Measurements from ENCODE around the gene GASK1B.

The GASK1B gene

DNA sequence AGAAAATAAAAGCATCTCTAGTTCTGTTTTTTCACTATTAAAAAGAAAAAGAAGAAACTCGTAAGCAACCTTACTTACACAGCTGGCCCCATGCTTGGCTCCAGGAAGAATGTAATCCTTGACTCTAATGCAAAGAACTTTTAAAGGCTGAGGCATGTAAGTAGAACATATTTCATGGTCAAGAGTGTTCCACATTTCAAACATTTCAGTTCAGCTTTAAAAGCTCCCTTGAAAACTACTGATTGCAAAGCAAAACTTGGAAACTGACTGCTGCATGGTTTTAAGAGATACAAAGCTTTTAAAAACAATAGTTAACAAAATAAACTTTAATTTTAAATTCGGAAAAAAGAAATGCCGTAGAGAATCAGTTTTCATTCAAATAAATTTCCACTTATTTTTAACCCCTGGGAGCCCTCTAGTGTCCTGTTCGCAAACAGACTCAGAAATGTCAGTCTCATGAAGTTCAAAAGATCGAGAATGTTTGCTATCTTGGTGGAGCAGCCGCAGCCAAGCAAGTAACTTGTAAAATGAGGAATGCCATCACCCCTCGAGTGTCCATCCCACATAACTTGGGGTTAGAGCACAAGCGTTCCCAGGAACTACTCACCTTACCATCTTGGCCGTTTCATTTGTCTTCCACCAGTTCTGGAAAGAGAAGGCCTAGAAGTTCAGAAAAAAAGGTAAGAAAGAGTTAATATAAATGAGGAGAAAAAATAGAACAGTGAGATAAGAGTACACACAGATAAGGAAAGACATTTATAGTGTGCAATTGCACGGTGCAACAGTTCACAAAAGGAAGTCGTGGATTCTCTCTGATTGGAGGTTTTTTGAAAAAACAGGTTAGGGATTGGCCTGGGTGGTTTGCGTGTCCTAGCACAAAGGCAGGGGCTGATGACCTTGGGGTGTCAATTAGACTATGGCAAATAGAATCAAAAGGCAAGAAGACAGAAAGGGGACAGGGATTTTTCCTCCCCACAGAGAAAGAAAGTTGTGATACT lies at the start of gene GASK1B:
Gene GASK1B (minus strand): TSS at position 765 of the 998 bp plus-strand sequence. CDS start 1,650 bp downstream, outside the sequence.
- in situ Hi-C loops (cut with HindIII; ENCODE audit: low sequenced_read_pairs) = no loop called here

DNA sequence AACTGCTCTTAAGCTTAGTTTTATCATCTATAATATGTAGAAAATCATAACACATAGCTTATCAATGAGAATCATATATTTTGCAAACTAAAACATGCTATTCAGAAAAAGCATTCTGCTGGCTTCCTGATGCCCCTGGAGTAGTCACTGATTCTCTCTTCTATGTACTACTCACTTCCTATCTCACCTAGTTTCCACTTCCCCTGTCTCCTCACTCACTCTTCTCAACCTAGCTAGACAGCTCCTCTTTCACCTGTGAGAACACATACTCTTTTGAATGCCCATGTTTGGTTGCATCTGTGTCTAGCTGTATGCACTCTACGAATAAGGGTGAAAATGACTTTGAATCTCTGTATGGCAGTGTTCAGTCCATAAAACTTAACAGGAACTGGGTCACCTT lies 46.8 kb upstream of the GASK1B start:
- in situ Hi-C loops (cut with HindIII; ENCODE audit: low sequenced_read_pairs) = no loop called here

DNA sequence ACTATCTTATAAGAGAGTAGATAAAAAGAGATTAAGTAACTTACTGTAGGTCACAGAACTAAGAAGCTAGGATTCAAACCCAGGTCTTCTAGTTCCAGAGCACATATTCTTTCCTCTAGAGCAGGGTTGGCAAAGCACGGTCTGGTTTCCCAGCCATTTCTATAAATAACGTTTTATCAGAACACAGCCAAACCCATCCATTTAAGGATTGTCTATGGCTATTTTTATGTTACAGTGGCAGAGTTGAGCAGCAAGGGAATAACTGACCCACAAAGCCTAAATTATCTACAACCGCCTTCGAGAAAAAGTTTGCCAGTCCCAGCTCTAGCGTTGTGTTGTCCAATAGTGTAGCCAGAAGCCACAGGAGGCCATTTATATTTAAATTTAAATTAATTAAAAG lies 44.9 kb upstream of the GASK1B start:
- in situ Hi-C loops (cut with HindIII; ENCODE audit: low sequenced_read_pairs) = no loop called here

DNA sequence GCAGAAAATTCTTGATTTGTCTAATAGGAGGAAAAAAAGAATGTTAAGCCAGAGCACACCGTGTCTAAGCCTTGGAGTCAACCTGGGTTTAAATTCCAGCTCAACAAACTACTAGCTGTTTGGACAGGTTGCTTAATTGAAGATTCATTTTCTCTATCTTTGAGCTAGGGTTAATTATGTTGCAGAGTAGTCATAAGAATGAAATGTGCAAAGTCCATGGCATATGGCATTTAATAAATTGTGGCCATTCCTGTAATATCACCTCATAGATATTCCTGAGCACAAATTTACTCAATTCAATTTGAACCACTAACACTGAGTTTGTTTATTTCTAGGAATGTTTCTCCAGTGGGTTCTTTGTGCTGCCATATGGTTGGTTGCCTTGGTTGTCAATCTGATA lies 42.0 kb upstream of the GASK1B start:
- in situ Hi-C loops (cut with HindIII; ENCODE audit: low sequenced_read_pairs) = no loop called here

DNA sequence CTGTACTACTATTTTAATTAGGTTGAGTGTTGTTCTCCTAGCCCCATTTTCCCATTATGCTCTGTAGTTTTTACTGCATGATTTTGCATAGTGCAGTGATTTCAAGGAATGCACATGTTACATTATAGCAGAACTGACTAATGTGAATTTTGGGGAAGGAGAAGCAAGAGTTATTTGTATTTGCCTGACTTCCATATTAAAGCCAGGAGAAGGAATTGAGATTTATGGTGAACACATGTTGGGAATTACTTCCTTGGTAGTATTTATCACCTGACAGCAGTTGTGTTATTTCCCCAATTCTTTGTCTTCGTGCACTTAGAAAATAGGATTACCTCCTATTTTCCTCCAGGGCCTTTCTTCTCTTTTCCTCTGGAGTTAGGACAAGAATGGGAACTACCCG lies 40.6 kb upstream of the GASK1B start:
- in situ Hi-C loops (cut with HindIII; ENCODE audit: low sequenced_read_pairs) = no loop called here

DNA sequence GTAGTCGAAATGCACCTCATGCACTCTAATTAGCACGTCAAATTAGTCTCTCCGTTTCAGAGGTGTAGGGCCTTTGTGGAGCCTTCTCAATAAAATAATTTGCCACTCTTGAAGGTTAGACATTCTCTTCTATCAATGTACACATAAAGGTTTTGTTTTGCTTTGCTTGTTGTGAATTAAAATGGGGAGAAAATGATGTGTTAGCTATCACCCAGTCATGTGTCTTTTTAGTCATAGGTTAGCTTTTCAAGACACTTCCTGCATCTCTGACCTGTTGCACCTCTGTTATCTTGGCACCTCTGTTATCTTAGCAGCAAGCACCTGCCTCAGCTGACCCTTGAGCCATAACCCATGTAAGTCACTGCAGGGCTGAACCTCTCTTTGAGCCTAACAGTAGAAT lies 38.4 kb upstream of the GASK1B start:
- in situ Hi-C loops (cut with HindIII; ENCODE audit: low sequenced_read_pairs) = no loop called here

DNA sequence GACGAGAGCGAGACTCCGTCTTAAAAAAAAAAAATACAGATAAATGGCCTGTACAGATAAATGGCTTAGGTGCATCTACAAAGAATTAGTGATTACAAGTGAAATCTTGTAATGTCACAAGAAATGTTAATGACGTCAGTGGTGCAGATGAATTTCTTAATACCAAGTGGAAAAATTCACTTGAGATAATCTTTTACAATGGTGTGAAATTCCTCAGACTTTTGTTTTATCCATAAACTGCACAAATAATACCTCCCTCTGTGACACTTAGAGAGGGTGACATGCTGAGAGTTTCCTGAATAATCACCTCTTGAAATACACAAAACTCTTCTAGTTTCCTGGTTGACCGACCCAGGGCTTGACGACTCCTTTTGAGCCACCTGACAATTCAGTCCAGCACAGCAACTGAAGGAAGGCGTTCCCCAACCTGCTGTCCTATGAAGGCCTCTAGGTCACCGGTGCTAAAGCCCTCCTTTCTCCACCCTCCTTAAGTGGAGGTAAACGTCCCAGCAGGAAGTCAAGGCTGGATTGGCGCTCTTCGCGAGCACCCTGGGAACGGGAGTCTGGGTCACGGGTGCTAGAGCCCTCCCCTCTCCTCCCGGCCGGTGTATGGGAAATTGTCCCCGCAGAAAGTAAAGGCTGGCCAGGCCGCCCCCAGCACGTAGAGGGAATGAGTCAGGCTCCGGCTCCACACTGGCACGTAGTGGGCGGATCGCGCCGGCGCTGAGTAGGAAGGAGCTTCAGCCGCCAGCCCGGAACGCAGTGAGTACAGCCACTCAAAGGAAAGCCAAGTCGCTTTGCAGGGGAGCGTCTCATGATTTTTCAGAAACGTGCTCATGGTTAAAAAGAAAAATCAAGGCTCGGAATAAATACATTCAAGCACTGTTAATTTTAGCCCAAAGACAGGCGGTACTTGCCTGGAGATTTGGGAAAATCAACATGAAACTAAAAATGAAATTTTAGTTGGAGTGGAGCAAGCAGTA lies 37.3 kb upstream of the GASK1B start, which contains the start of gene TMEM144:
Gene TMEM144 (plus strand): TSS at position 662 of the 983 bp plus-strand sequence. CDS start 2,182 bp downstream, outside the sequence.
- in situ Hi-C loops (cut with HindIII; ENCODE audit: low sequenced_read_pairs) = no loop called here

DNA sequence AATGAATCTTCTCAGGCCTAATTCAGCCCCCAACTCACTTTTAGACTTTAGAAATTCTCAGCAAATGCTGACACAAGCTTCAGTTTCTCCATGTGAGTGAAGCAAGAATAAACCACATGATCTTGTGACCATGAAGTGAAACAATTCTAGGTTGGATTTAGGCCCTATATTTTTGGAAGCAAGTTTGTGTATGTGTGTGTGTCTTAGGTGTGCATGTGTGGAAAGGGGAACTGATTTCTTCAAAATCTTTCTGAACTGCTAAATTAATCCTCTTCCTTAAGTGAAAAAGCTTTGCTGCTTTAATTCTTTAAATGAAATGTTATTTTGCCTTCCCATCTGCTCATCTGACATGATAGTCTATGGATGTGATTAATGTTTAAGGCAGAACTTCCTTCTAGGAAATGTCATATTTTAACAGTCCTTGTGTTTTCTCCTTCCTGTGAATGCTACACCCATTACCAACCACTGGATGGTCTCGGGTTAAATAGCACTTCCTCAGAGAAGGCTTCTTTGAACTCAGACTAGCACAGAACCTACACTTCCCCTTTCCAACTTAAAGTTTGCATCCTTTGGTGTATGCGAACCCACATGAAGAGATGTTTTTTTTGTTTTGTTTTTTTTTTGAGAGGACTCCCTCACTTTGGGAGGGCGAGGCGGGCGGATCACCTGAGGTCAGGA lies 36.3 kb upstream of the GASK1B start:
- in situ Hi-C loops (cut with HindIII; ENCODE audit: low sequenced_read_pairs) = no loop called here

DNA sequence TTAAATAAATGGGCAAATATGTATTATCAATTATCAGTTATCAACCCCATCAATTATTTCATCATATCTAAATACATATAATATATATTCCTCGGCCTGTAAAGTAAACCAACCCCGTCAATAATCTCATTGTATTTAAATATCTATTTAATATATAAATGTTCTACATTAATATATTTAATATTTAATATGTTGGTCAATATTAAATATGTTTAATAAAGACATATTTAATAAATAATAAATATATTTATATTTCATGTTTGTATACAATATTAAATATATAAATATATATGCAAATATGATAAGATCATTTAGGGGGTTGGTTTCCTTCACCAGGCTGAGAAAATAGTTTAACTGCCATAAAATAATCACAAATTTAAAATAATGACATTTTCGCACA lies 31.1 kb upstream of the GASK1B start:
- in situ Hi-C loops (cut with HindIII; ENCODE audit: low sequenced_read_pairs) = no loop called here

DNA sequence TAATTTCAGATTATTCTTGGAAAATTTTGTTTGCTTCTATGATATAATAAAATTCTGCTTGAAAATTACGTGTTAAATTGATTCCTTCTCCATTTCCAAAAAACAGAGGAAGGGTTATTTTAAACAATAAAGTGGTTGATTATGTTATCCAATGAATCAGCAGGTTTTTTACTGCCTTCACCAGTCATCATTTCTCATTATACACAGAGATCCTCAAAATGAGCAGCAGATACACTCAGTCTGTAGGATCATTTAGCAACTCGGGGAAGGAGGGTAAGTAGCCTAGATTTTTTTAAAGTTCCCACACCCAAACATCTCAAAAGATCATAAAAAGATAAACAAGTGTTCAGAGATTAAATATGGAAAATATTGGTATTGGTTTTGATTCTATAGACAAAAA lies 30.6 kb upstream of the GASK1B start:
- in situ Hi-C loops (cut with HindIII; ENCODE audit: low sequenced_read_pairs) = no loop called here

DNA sequence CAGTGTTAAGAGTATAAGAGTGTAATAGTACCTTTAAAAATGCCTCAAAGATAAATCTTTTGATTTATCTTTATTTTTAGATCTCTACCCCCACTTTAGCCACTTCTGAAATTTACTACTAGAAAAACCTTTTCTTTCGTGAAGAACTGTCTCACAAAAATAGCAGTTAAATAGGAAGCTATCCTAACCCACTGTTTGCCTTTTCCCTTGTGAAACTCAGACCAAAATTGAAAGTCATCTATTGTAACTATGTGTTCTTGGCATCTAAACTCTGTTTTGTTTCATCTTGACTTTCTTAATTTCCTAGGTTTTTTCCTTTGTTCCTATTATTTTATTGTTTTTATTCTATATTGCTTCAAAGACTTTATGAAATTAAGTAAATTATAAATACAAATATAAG lies 29.7 kb upstream of the GASK1B start:
- in situ Hi-C loops (cut with HindIII; ENCODE audit: low sequenced_read_pairs) = no loop called here

DNA sequence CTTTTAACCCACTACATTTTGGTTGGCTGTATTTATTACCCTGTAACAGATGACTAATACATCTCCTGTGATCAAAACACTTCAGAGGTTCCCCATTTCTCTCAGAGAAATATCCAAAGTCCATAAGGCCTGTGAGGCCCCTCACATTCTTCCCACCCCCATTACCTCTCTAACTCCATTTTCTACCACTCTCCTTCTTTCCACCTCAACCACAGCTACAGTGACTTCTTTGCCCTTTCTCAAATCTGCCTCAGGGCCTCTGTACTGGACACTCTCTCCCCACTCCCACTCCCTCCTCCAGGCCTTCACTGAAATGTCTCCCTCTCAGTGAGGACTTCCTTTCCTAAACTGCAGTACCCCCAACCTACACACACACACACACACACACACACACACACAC lies 29.1 kb upstream of the GASK1B start:
- in situ Hi-C loops (cut with HindIII; ENCODE audit: low sequenced_read_pairs) = no loop called here

DNA sequence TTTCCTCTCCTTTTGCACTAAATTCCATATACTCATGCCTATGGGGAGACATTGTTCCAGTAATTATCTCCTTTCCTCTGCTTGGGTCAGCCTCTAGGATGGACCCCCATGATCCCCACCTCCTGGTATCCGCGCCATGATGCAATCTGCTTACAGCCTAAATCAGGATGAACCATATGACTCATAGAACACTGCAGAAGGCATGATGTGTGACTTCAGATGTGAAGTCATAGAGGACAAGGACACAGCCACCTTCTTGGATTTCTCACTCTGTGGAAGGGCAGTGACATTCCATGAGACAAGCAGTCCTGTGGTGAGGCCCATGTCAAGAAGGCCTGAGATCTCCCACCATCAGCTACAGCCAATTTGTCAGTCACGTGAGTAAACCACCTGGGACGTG lies 28.5 kb upstream of the GASK1B start:
- in situ Hi-C loops (cut with HindIII; ENCODE audit: low sequenced_read_pairs) = no loop called here

DNA sequence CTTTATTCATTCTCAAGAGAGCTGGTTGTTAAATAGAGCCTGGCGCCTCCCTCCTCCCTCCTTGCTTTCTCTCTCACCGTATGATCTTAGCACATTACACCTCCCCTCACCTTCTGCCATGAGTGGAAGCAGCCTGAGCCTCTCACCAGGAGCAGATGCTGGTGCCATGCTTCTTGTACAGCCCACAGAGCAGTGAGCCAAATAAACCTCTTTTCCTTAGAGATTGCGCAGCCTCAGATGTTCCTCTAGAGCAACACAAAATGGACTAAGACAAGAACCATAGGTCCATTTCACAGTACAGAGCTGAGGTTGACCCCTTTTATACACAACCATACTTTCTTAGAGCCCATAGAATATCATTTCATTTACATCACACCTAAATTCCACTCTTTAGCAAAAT lies 27.4 kb upstream of the GASK1B start:
- in situ Hi-C loops (cut with HindIII; ENCODE audit: low sequenced_read_pairs) = no loop called here

DNA sequence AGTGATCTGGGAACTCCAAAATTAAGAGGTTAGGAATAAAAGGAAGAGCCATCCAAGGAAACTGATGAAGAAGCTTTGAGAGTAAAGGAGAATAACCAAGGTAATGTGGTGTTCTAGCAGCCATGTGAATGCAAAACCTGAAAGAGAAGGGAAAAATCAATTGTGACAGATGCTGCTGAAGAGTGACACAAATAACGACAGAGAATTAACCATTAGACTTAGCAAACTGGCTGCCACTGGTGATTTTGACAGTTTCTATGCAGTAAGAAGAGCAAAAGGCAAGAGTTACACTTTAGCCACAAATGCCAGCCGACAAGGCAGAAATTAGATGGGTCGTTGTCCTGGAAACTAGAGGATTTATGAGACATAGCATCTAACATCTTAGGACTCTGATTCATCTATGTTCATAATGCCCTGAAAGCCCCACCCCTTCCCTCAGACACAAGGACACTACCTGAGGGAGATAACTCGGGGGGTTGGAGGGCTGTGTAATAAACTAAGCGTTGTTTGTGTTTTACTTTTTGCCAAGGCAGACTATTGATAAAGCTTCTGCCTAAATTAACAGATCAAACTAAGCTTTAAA lies 24.5 kb upstream of the GASK1B start:
- in situ Hi-C loops (cut with HindIII; ENCODE audit: low sequenced_read_pairs) = no loop called here

DNA sequence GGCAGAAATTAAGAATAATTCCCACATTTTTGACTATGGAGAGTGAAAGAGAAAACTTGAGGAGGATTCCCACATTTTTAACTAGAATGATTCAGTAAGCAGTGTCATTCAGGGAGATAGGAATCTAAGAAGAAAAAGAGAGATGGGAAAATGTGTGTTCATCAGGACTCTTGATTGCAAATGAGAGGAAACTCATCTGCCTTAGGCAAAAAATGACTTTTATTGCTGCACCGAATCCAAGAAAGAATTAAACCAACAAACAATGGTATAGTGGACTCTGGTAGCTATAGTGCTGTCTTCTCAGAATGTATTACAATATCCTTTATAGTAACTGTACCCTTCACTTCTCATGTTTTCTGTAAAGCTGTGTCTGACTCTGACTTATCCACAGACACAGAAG lies 22.5 kb upstream of the GASK1B start:
- in situ Hi-C loops (cut with HindIII; ENCODE audit: low sequenced_read_pairs) = no loop called here

DNA sequence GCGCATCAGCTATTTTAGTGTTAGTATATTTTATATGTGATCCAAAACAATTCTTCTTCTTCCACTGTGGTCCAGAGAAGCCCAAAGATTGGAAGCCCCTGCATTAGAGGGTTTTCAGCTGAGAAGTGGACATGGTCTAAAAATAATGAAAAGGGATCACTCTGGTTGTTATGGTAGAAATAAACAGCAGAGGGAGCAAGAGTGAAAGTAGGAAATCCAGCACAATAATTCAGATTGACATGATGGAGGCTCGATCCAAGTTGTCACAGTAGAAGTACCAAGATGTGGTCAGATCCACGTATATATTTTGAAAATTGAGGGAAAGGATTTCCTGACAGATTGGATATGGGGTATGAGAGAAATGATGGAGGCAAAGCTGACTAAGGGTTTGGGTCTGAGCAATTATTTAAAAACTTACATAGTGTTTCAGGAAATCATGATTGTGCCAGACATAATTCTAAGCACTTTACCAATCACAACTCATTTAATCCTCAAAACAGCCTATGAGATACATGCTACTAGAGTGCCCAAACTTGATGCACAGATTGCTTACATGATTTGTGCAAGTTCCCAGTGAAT lies 20.4 kb upstream of the GASK1B start:
- in situ Hi-C loops (cut with HindIII; ENCODE audit: low sequenced_read_pairs) = no loop called here

DNA sequence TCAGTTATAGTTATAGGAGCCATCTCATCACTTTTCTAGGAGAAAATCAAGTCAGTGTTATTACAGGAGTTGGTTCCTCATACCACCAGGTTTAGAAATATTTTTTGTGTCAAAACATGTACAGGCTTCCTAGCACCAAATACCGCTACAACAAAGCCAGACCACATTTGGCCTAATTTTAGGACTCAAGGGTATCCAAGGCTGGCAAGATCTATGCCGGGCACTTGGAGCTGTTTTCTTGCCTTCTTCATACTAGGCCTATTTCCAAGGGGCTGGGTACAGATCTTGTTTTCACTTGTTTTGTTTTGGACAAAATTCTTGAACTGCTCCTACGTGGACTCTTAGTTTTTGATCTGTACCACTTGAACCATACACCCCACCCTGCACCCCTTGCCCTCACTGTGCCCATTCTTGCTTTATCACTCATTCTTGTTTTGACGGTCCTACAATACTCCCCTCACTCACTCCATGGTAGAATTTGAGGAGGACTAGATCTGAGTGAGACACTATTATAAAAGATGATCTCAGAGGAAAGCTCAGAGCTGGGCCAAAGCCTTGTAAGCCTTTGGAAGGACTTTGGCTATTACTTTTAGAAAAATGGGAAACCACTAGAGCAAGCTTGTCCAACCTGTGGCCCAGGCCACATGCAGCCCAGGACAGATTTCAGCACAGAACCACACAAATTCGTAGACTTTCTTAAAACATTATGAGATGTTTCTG lies 19.8 kb upstream of the GASK1B start:
- in situ Hi-C loops (cut with HindIII; ENCODE audit: low sequenced_read_pairs) = no loop called here

DNA sequence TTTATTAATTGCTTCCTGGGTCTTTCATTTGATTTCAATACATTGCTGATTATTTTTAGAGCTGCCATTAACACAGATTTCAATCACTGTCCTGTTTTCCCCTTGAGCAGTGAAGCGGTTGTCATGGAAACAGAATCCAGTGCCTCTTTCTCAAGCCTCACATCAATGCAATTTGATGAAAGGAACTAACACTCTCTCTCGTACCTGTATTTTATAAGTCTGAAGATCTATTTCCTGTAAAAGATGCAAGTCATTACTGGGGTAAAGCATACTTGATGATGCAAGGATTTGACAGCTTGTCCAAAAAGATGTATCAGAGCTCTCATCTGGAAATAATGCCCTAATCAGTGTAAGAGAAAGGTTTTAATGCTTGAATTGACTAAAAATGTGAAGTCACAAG lies 17.9 kb upstream of the GASK1B start:
- in situ Hi-C loops (cut with HindIII; ENCODE audit: low sequenced_read_pairs) = no loop called here

Measured in DLD1 (cell line).